Muscle of back (tissue), 11 donors: ENCODE measurements around the gene EMX2. TPM values are rescaled to one million over a fixed set of nuclear protein-coding genes. Genes with fewer than 3 reads are reported as not detected.

ENCODE experiments used
- DNase-seq, 3 donors: peaks; one replicate each; pipeline versions ENCODE4 v3.0.0 to v3.0.0-alpha.2; 2013
- polyA plus RNA-seq, 10 donors: library from polyadenylated mRNA; unstranded; fragments of 120-200 nt; gene quantifications; one replicate each; pipeline ENCODE4 v1.2.1, GENCODE V29; 2013; ENCODE audit not compliant: insufficient read length in 10 of 10

Gene EMX2
- polyA plus RNA-seq, 10 donors: 11.0 to 25.7 (median 14.2) TPM

- DNase-seq: peak in 1 of 3 donors; percentile 85
Measured at GRCh38 chr10:117543225-117544003, 868 bp downstream of the EMX2 start.

- peak in 1 of 3 donors; percentile 79 for DNase-seq
Measured at GRCh38 chr10:117544004-117544701, 1.6 kb downstream of the EMX2 start.

- DNase-seq: peak in 1 of 3 donors; percentile 74
Measured at GRCh38 chr10:117544711-117545140, 2.2 kb downstream of the EMX2 start.

GRCh38 chr10:117545141-117546019, 2.8 kb downstream of the EMX2 start:
- DNase-seq: peak in 1 of 3 donors; percentile 78

GRCh38 chr10:117546020-117546580, 3.6 kb downstream of the EMX2 start:
- DNase-seq: no peak

GRCh38 chr10:117546581-117547015, 4.1 kb downstream of the EMX2 start:
- peak in 1 of 3 donors; percentile 61 for DNase-seq

GRCh38 chr10:117547016-117547715, 4.6 kb downstream of the EMX2 start:
- peak in 1 of 3 donors; percentile 71 for DNase-seq

GRCh38 chr10:117547716-117548668, 5.4 kb downstream of the EMX2 start:
- peak in 1 of 3 donors; percentile 60 for DNase-seq

GRCh38 chr10:117549100-117549585, 6.6 kb downstream of the EMX2 start:
- DNase-seq: peak in 1 of 3 donors; percentile 56

- DNase-seq: peak in 1 of 3 donors; percentile 58
Measured at GRCh38 chr10:117550076-117550475, 7.5 kb downstream of the EMX2 start.

- DNase-seq: peak in 1 of 3 donors; percentile 52
Measured at GRCh38 chr10:117550599-117551329, 8.2 kb downstream of the EMX2 start.

- DNase-seq: peak in 1 of 3 donors; percentile 55
Measured at GRCh38 chr10:117551330-117552155, 9.0 kb downstream of the EMX2 start.

GRCh38 chr10:117552156-117552631, 9.6 kb downstream of the EMX2 start:
- DNase-seq: peak in 1 of 3 donors; percentile 89

GRCh38 chr10:117552701-117553141, 10.2 kb downstream of the EMX2 start:
- peak in 1 of 3 donors; percentile 83 for DNase-seq

- peak in 1 of 3 donors; percentile 87 for DNase-seq
Measured at GRCh38 chr10:117553142-117553814, 10.7 kb downstream of the EMX2 start.

- no peak for DNase-seq
Measured at GRCh38 chr10:117553815-117554172, 11.2 kb downstream of the EMX2 start.
